CD4-positive, alpha-beta T cell (primary cell): Measurements from ENCODE around the gene GPR68. TPM values are rescaled to one million over a fixed set of nuclear protein-coding genes. Genes with fewer than 3 reads are reported as not detected.
A peak's percentile ranks its signal among the peaks of the same experiment; 100 is the strongest.

Experiments used
- ATAC-seq: fragments of 200-7000 bp; cut with Tn5 transposase; one replicate; pipeline ENCODE4 v1.10.0; 2022; ENCODE audit warnings: mild to moderate bottlenecking; ENCODE audit not compliant: poor library complexity
- CTCF ChIA-PET: fragments of 350-600 bp; sonication (Branson Sonifier 250); formaldehyde crosslinking; loops from one replicate; lab custom pipeline; 2021; ENCODE audit warnings: antibody characterized with exemption, inconsistent platforms; lab: Charles Lee
- POLR2A ChIA-PET: fragments of 350-600 bp; sonication (Branson Sonifier 250); formaldehyde crosslinking; loops from one replicate; lab custom pipeline; 2021; ENCODE audit warnings: antibody characterized with exemption, inconsistent platforms; lab: Charles Lee
- DNase-seq, 14 experiments: peaks; one replicate each; pipeline ENCODE4 v3.0.0-alpha.2; 2013 to 2020; ENCODE audit warnings: mixed read lengths in 2 of 14
- H3K27ac ChIP-seq, 2 donors: one replicate each; pipeline versions ENCODE4 v1.5.1 to v1.7.0; 2013; ENCODE audit warnings: low read length in 2 of 2, low read depth in 1 of 2, mild to moderate bottlenecking in 1 of 2
- H3K27me3 ChIP-seq, 2 experiments: 1 replicate in 1 of 2; 2 replicates in 1 of 2; pipeline versions ENCODE4 v1.6.1 to v1.7.0; 2013; ENCODE audit warnings: low read length in 2 of 2, control low read depth in 1 of 2, mild to moderate bottlenecking in 1 of 2, moderate library complexity in 1 of 2; ENCODE audit not compliant: insufficient read depth in 2 of 2, control insufficient read depth in 1 of 2
- H3K36me3 ChIP-seq: one replicate; pipeline ENCODE4 v1.6.1; 2013; ENCODE audit warnings: low read length, control low read depth; ENCODE audit not compliant: insufficient read depth
- H3K4me1 ChIP-seq: one replicate; pipeline ENCODE4 v1.6.1; 2013; ENCODE audit warnings: low read length, control low read depth; ENCODE audit not compliant: insufficient read depth
- H3K4me3 ChIP-seq: one replicate; pipeline ENCODE4 v1.5.1; 2013; ENCODE audit warnings: mild to moderate bottlenecking, low read length, moderate library complexity
- H3K9me3 ChIP-seq, 2 experiments: 1 replicate in 1 of 2; 2 replicates in 1 of 2; pipeline versions ENCODE4 v1.6.1 to v1.7.0; 2013; ENCODE audit warnings: low read length in 2 of 2, mild to moderate bottlenecking in 2 of 2, control low read depth in 1 of 2, moderate library complexity in 1 of 2; ENCODE audit not compliant: control insufficient read depth in 1 of 2, insufficient read depth in 1 of 2
- H3K27ac Mint-ChIP-seq: one replicate; pipeline ENCODE4 v1.8.0; 2020; ENCODE audit warnings: mixed read lengths
- H3K27me3 Mint-ChIP-seq: one replicate; pipeline ENCODE4 v1.8.0; 2021; ENCODE audit warnings: mixed read lengths
- H3K36me3 Mint-ChIP-seq: one replicate; pipeline ENCODE4 v1.8.0; 2021; ENCODE audit warnings: low read depth, mixed read lengths
- H3K4me1 Mint-ChIP-seq: one replicate; pipeline ENCODE4 v1.8.0; 2021; ENCODE audit warnings: low read depth, mixed read lengths
- H3K4me3 Mint-ChIP-seq: one replicate; pipeline ENCODE4 v1.8.0; 2020; ENCODE audit warnings: mild to moderate bottlenecking, mixed read lengths
- H3K9me3 Mint-ChIP-seq: one replicate; pipeline ENCODE4 v1.8.0; 2020; ENCODE audit warnings: mixed read lengths
- CTCF ChIP-seq: fragments of 200-600 bp; IDR thresholded peaks from one replicate; pipeline ENCODE4 v1.8.0; 2022; ENCODE audit warnings: antibody characterized with exemption, mild to moderate bottlenecking
- intact Hi-C, 2 experiments: fragments of 100-400 bp; cut with DNase I in 1 of 2; cut with micrococcal nuclease in 1 of 2; formaldehyde crosslinking; loops; one replicate each; pipeline versions ENCODE4 v1.15.1 to v1.9.0; 2023 to 2025; cut with DNase I, micrococcal nuclease
- total RNA-seq, 174 experiments: library from RNA in 2 of 174; stranded (reverse) in 2 of 174; gene quantifications; one replicate each; pipeline ENCODE4 v1.2.3 and lab custom pipeline; 2021 to 2026

The GPR68 gene
- total RNA-seq, 2 experiments from 2014 or later: 2.8 to 2.9 TPM

- Histone ChIP-seq H3K4me3 (no peak overlapping the region), H3K27me3 (no peaks in the 10 kb centered on the region), H3K36me3 (peaks cover 24% of the 10 kb centered on the region), H3K9me3 (no peaks in the 10 kb centered on the region), H3K4me1 (peaks cover 95% of the 10 kb centered on the region), H3K27ac (peak overlapping the region; percentile 72 to 76)
- no peak for TF ChIP-seq CTCF
- H3K36me3 Mint-ChIP-seq: peaks cover 8% of the 10 kb centered on the region
- intact Hi-C loops: no loop called here
- no peaks in the 10 kb centered on the region for H3K27me3 Mint-ChIP-seq
- H3K4me1 Mint-ChIP-seq: peaks cover 82% of the 10 kb centered on the region
- CTCF ChIA-PET: no interaction called here
- H3K27ac Mint-ChIP-seq: peak overlapping the region; percentile 88
- H3K4me3 Mint-ChIP-seq: peak overlapping the region; percentile 74
- H3K9me3 Mint-ChIP-seq: peaks cover 3% of the 10 kb centered on the region
- POLR2A ChIA-PET: interaction anchor here (0.6 to 5.5 kb wide), 6 partner anchors 8 to 185 kb away, joined by 3 to 187 read pairs (median 6); partner anchors contain the start of gene GPR68
- peak in 3 of 14 experiments; percentile 38 to 60 (median 49) for DNase-seq
- ATAC-seq: no peak
These were observed 14.0 kb downstream of the GPR68 start for GRCh38 chr14:91230397-91231035.

GRCh38 chr14:91229743-91230200 lies 14.7 kb downstream of the GPR68 start:
- intact Hi-C loops: loop anchor here (1.0 to 5.0 kb wide), 6 partner anchors 13 to 57 kb away; no protein-coding TSS in a partner anchor
- peaks cover 21% of the 10 kb centered on the region for H3K36me3 ChIP-seq
- peak in 12 of 14 experiments; percentile 48 to 94 (median 58) for DNase-seq
- H3K9me3 Mint-ChIP-seq: peaks cover 3% of the 10 kb centered on the region
- peak overlapping the region; percentile 72 to 76 for H3K27ac ChIP-seq
- peak; percentile 55 for ATAC-seq
- no peaks in the 10 kb centered on the region for H3K27me3 ChIP-seq
- peaks cover 98% of the 10 kb centered on the region for H3K4me1 ChIP-seq
- peak overlapping the region; percentile 25 for H3K4me3 ChIP-seq
- H3K4me3 Mint-ChIP-seq: peak overlapping the region; percentile 74
- CTCF ChIA-PET: interaction anchor here (1.1 to 3.1 kb wide), 2 partner anchors 15 to 52 kb away, joined by 4 to 19 read pairs; partner anchors contain the start of gene GPR68
- peak overlapping the region; percentile 88 for H3K27ac Mint-ChIP-seq
- POLR2A ChIA-PET: interaction anchor here (1.4 to 5.5 kb wide), 5 partner anchors 14 to 186 kb away, joined by 5 to 187 read pairs (median 6); partner anchors contain the start of gene GPR68
- no peaks in the 10 kb centered on the region for H3K9me3 ChIP-seq
- no peaks in the 10 kb centered on the region for H3K27me3 Mint-ChIP-seq
- peaks cover 83% of the 10 kb centered on the region for H3K4me1 Mint-ChIP-seq
- peaks cover 8% of the 10 kb centered on the region for H3K36me3 Mint-ChIP-seq
- no peak for TF ChIP-seq CTCF

GRCh38 chr14:91229005-91229382 lies 15.5 kb downstream of the GPR68 start:
- H3K4me1 Mint-ChIP-seq: peaks cover 84% of the 10 kb centered on the region
- no peaks in the 10 kb centered on the region for H3K27me3 ChIP-seq
- intact Hi-C loops: loop anchor here (1.0 to 5.0 kb wide), 6 partner anchors 14 to 57 kb away; no protein-coding TSS in a partner anchor
- H3K27ac Mint-ChIP-seq: peak overlapping the region; percentile 88
- DNase-seq (no peak), ATAC-seq (no peak)
- ChIA-PET CTCF (interaction anchor here (0.9 to 3.1 kb wide), 5 partner anchors 16 to 95 kb away, joined by 3 to 19 read pairs (median 4); partner anchors contain the start of gene GPR68), POLR2A (interaction anchor here (0.8 to 5.5 kb wide), 5 partner anchors 13 to 52 kb away, joined by 5 to 187 read pairs (median 6); partner anchors contain the start of gene GPR68)
- peak overlapping the region; percentile 74 for H3K4me3 Mint-ChIP-seq
- H3K4me3 ChIP-seq: no peak overlapping the region
- no peak for TF ChIP-seq CTCF
- peaks cover 98% of the 10 kb centered on the region for H3K4me1 ChIP-seq
- peaks cover 10% of the 10 kb centered on the region for H3K36me3 Mint-ChIP-seq
- peaks cover 16% of the 10 kb centered on the region for H3K36me3 ChIP-seq
- peak overlapping the region; percentile 58 to 76 for H3K27ac ChIP-seq
- peaks cover 3% of the 10 kb centered on the region for H3K9me3 Mint-ChIP-seq
- no peaks in the 10 kb centered on the region for H3K9me3 ChIP-seq
- no peaks in the 10 kb centered on the region for H3K27me3 Mint-ChIP-seq
